AG04449 (cell line): ENCODE measurements around the gene SEC24C.

ENCODE experiments used
- CTCF ChIA-PET: fragments of 350-600 bp; formaldehyde crosslinking; extraction: SDS; loops from one replicate; lab custom pipeline; 2021; ENCODE audit warnings: antibody characterized with exemption; lab: Yijun Ruan, JAX
- POLR2A ChIA-PET: fragments of 400-600, 350-600 bp; formaldehyde crosslinking; extraction: SDS; loops from one replicate; lab custom pipeline; 2020; ENCODE audit warnings: antibody characterized with exemption, inconsistent platforms; lab: Yijun Ruan, JAX
- DNase-seq: peaks from one replicate; pipeline ENCODE4 v3.0.0-alpha.2; 2010; ENCODE audit warnings: low read depth, low spot score
- H3K4me3 ChIP-seq: 2 replicates; pipeline ENCODE4 v1.5.1; 2011; ENCODE audit warnings: low read depth, mild to moderate bottlenecking, control low read depth, low read length
- CTCF ChIP-seq: IDR thresholded peaks from one replicate; pipeline ENCODE4 v1.5.1; 2011; ENCODE audit warnings: mild to moderate bottlenecking, moderate library complexity, low read length, control low read depth, inconsistent platforms; ENCODE audit not compliant: insufficient read depth; ENCODE audit errors: missing control alignments

The SEC24C gene

GRCh38 chr10:73743327-73743904 lies 756 bp upstream of the SEC24C start:
- ChIA-PET POLR2A (interaction anchor here (1.4 to 3.7 kb wide), 2 partner anchors 12 to 28 kb away, joined by 8 to 28 read pairs; a partner anchor contains a TSS), CTCF (interaction anchor here (0.9 to 2.1 kb wide), 2 partner anchors 136 to 214 kb away, joined by 3 to 5 read pairs; no protein-coding TSS in a partner anchor)
- peak overlapping the region; percentile 97 for H3K4me3 ChIP-seq
- no peak for TF ChIP-seq CTCF
- no peak for DNase-seq

GRCh38 chr10:73744664-73744975 lies 448 bp downstream of the SEC24C start:
- no peak for DNase-seq
- CTCF ChIA-PET = interaction anchor here (0.9 kb wide), 1 partner anchor 104 kb away, joined by 3 read pairs; no protein-coding TSS in a partner anchor
- TF ChIP-seq CTCF = no peak
- POLR2A ChIA-PET = interaction anchor here (0.8 to 3.7 kb wide), 5 partner anchors 11 to 249 kb away, joined by 3 to 28 read pairs (median 4); partner anchors contain the start of genes CHCHD1 and PPP3CB
- H3K4me3 ChIP-seq = peak overlapping the region; percentile 97

GRCh38 chr10:73746721-73747120 lies 2.5 kb downstream of the SEC24C start:
- CTCF ChIA-PET = no interaction called here
- POLR2A ChIA-PET = interaction anchor here (0.9 to 1.3 kb wide), 2 partner anchors 16 to 25 kb away, joined by 3 to 4 read pairs; a partner anchor contains a TSS
- DNase-seq = no peak
- no peak overlapping the region for H3K4me3 ChIP-seq
- TF ChIP-seq CTCF = no peak

- POLR2A ChIA-PET = interaction anchor here (0.6 kb wide), 1 partner anchor 1370 kb away, joined by 3 read pairs; no protein-coding TSS in a partner anchor
Observed at GRCh38 chr10:73750819-73751218, 6.6 kb downstream of the SEC24C start.

GRCh38 chr10:73756183-73756582 lies 12.0 kb downstream of the SEC24C start:
- no peak for TF ChIP-seq CTCF
- ChIA-PET POLR2A (interaction anchor here (1.2 kb wide), 1 partner anchor 11 kb away, joined by 7 read pairs; no protein-coding TSS in a partner anchor), CTCF (no interaction called here)
- no peak overlapping the region for H3K4me3 ChIP-seq
- no peak for DNase-seq

More at GRCh38 chr10:73750819-73751218, 6.6 kb downstream of the SEC24C start:
- CTCF ChIA-PET = no interaction called here
- H3K4me3 ChIP-seq = no peak overlapping the region
- TF ChIP-seq CTCF = no peak
- DNase-seq = no peak

GRCh38 chr10:73758704-73759511 lies 14.7 kb downstream of the SEC24C start:
- no peak for TF ChIP-seq CTCF
- ChIA-PET POLR2A (interaction anchor here (0.6 to 1.0 kb wide), 3 partner anchors 10 to 152 kb away, joined by 3 read pairs; partner anchors contain the start of genes CHCHD1 and PLAU), CTCF (no interaction called here)
- H3K4me3 ChIP-seq = no peak overlapping the region
- no peak for DNase-seq
